ENCODE measurements around the gene ATAT1. TPM values are rescaled to one million over a fixed set of nuclear protein-coding genes. Genes with fewer than 3 reads are reported as not detected.
"Not testable (repeated sequence)": the region's sequence is repeated elsewhere in the genome, so short reads cannot be mapped to it uniquely, and the experiment has no call there.

Gene ATAT1
- 1.9 TPM for total RNA-seq
- long read RNA-seq, partial matches to known transcripts: 0 of 3 reads
- long read RNA-seq, other reads (novel, unspliced or antisense): 0 of 3 reads

DNA sequence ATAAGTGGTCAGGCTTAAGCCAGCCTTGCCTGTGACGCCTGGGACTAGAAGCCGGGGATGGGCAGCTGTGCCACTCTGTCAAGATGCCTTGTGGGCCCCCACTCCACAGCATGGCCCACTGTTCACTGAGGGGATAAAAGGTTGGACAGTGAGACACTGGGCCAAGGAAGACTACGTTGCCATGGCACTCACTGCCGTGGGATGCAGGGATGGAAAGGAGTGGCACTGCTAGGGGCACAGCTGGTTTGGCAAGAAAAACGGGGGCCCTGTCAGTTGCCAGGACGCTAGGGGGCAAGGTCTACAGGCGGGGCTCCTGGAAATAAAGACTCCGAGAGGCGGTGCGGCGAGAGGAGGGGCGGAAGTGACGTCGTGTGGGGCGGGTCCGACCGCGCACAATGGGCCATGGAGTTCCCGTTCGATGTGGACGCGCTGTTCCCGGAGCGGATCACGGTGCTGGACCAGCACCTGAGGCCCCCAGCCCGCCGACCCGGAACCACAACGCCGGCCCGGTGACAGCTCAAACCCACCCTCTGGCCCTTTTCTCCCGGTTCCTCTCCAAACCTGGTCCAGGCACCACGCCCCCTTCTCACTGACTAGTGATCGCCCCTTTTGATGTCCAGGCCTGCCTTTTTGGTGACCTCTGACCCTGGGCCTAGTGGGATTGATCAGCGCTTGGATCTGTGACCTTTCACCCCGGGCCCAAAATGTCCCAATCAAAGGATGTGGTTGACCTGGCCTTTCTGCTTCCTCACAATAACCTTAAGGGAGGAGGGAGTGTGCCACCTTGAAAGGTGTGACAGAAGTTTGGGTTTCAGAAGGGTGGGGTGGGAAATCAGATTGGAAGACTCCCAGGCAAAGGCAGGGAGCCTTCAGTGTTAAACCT is at the start of gene ATAT1:
TSS of gene ATAT1 (plus strand) at position 391 of the 883 bp plus-strand sequence.
- ATAC-seq (peak; percentile 95), DNase-seq (ENCODE audit: missing footprints) (peak; percentile 96)
- intact Hi-C loops (cut with DNase I): no loop called here

DNA sequence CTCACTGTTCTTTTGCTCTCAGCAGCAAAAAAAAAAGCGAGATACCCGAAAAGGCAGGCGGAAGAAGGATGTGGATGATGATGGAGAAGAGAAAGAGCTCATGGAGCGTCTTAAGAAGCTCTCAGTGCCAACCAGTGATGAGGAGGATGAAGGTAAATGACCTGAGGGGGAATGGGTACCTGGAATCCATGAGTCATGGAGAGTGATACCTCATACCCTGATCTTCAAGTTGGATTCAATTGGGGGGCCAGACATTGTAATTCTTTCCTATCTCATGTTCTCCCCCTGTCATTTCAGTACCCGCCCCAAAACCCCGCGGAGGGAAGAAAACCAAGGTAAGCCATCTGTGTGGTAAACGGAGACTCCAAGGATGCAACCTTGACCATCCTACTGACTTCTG is 48.6 kb upstream of the ATAT1 start:
- intact Hi-C loops (cut with DNase I): no loop called here
- ATAC-seq: no peak
- no peak for DNase-seq (ENCODE audit: missing footprints)

DNA sequence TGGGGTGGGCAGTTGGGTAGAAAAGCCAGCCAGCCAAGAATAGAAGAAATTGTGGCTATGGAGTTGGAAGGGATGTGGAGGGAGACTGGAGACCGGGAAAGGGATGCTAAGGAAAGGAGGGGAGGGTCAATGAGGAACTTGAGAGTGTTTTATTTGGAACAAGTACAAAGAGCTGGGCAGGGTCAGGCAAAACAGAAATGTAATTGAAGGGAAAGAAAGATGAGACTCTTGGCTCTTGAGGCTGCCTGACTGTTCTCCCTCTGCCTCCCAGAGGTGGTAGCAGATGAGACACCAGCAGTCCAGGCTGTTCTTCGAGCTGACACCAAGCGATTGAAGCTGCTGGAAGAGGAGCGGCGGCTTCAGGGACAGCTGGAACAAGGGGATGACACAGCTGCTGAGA is 42.8 kb upstream of the ATAT1 start:
- ATAC-seq (no peak), DNase-seq (ENCODE audit: missing footprints) (no peak)
- intact Hi-C loops (cut with DNase I): no loop called here

DNA sequence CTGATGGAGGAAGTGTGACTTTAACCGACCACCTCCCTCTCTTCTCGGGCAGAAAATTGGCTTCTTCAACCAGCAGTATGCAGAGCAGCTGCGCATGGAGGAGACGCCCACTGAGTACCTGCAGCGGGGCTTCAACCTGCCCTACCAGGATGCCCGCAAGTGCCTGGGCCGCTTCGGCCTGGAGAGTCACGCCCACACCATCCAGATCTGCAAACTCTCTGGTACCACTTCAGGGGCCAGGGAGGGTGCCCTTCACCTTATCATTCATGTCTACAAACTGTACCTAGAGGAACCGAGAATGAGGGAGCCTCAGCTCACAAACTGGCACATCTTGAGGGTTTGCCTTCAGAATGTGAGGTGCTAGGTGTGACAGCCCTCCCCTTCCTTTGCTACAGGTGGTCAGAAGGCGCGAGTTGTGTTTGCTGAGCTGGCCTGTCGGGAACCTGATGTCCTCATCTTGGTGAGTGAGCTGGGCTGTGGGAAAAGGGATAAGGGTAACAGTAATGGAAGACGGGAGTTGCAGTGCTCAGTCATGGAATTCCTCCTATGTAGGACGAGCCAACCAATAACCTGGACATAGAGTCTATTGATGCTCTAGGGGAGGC is 36.8 kb upstream of the ATAT1 start:
- ATAC-seq: no peak
- no peak for DNase-seq (ENCODE audit: missing footprints)
- intact Hi-C loops (cut with DNase I): no loop called here

DNA sequence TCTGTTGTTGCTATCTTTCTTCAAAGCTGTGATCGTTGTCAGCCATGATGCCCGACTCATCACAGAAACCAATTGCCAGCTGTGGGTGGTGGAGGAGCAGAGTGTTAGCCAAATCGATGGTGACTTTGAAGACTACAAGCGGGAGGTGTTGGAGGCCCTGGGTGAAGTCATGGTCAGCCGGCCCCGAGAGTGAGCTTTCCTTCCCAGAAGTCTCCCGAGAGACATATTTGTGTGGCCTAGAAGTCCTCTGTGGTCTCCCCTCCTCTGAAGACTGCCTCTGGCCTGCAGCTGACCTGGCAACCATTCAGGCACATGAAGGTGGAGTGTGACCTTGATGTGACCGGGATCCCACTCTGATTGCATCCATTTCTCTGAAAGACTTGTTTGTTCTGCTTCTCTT is 36.2 kb upstream of the ATAT1 start:
- intact Hi-C loops (cut with DNase I): no loop called here

DNA sequence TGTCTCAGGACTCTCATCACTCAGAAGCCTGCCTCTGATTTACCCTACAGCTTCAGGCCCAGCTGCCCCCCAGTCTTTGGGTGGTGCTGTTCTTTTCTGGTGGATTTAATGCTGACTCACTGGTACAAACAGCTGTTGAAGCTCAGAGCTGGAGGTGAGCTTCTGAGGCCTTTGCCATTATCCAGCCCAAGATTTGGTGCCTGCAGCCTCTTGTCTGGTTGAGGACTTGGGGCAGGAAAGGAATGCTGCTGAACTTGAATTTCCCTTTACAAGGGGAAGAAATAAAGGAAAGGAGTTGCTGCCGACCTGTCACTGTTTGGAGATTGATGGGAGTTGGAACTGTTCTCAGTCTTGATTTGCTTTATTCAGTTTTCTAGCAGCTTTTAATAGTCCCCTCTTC is 35.7 kb upstream of the ATAT1 start:
- ATAC-seq: no peak
- intact Hi-C loops (cut with DNase I): no loop called here
- no peak for DNase-seq (ENCODE audit: missing footprints)

More for the DNA sequence above, 36.2 kb upstream of the ATAT1 start:
- peak; percentile 13 for ATAC-seq
- no peak for DNase-seq (ENCODE audit: missing footprints)

DNA sequence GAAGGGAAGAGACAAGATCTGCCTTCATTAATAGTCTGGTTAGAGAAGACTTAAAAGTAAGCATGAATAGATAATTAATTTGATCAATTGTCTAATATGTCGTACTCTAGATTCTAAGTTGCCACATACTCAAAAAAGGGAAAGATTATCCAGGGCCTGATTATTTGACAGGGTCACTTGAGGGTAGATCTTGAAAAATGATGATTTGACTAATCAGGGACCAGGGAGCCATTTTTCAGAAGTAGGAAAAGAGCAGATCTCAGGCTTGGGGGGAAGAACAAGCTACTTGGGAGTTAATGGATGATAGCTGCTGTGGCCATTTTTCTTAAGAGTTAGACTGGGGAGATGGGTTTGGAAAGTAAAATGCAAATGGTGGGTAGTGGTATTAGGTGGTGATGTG is 34.4 kb upstream of the ATAT1 start:
- ATAC-seq: no peak
- intact Hi-C loops (cut with DNase I): no loop called here
- DNase-seq (ENCODE audit: missing footprints): no peak

DNA sequence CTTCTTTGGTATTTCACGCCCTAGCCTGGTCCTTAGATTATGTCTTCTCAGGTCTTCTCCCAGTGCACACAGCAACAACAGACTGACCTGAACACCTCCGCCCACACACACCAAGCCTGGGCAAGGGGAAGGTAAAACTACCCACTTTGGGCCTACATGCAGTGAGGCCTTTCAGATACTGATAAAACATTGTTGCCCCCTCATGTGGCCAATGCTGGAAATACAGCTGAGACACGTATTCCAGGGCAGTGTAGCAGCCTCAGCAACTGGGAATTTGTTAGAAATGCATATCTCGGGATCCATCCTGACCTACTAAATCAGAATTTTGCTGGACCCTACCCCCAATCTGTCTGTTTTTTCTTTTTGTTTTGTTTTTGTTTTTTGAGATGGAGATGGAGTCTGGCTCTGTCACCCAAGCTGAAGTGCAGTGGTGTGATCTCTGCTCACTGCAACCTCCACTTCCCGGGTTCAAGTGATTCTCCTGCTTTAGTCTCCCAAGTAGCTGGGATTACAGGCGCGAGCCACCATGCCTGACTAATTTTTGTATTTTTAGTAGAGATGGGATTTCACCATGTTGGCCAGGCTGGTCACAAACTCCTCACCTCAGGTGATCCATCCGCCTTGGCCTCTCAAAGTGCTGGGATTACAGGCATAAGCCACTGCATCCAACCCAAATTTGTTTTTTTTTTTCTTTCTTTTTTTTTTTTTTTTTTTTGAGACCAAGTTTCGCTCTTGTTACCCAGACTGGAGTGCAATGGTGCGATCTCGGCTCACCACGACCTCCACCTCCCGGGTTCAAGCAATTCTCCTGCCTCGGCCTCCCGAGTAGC is 29.1 kb upstream of the ATAT1 start:
- intact Hi-C loops (cut with DNase I): loop anchor here (5.0 kb wide), 2 partner anchors 55 to 115 kb away; no protein-coding TSS in a partner anchor

DNA sequence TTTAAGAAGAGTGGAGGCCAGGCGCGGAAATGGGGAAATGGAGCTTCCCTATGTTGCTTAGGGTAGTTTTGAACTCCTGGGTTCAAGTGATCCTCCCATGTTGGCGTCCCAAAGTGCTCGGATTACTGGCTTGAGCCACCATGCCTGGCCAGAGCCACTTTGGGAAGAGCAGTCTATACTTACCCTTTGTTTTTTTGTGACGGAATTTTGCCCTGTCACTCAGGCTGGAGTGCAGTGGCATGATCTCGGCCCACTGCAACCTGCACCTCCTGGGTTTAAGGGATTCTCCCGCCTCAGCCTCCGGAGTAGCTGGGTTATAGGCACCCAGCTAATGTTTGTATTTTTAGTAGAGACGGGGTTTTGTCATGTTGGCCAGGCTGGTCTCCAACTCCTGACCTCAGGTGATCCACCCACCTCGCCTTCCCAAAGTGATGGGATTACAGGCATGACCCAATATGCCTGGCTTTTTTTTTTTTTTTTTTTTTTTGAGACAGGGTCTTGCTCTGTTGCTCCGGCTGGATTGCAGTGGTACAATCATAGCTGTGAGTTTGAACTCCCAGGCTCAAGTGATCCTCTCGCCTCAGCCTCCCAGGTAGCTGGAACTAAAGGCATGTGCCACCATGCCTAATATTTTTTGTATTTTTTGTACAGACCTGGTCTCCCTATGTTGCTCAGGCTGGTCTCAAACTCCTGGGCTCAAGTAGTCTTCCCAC is 27.6 kb upstream of the ATAT1 start:
- peak; percentile 3 for ATAC-seq
- intact Hi-C loops (cut with DNase I): loop anchor here (5.0 kb wide), 2 partner anchors 57 to 117 kb away; no protein-coding TSS in a partner anchor
- no peak for DNase-seq (ENCODE audit: missing footprints)

More for the DNA sequence above, 29.1 kb upstream of the ATAT1 start:
- DNase-seq (ENCODE audit: missing footprints): not testable (repeated sequence)
- peak; percentile 63 for ATAC-seq

DNA sequence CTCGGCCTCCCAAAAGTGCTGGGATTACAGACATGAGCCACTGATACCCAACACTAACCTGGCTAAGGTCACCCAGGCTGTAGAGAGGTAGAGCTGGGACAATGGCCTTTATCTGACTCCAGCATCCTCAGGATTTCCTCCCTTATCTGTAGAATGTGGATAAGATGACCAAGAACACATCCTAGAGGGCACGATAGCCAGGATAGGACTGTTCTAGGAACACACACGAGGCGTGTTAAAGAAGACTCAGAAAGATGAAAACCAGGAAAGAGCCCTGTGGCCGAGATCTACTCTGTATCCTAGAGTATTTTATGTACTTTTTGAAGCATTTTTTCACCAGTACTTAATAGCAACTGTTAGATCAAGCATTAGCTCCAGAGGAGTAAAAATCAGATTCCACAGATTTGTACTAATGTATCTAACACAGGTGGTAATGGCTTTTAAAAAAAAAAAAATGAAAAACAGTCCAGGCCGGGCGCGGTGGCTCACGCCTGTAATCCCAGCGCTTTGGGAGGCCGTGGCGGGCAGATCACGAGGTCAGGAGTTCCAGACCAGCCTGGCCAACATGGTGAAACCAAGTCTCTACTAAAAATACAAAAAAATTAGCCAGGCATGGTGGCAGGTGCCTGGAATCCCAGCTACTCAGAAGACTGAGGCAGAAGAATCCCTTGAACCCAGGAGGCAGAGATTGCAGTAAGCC is 26.9 kb upstream of the ATAT1 start:
- no peak for ATAC-seq
- intact Hi-C loops (cut with DNase I): loop anchor here (5.0 kb wide), 2 partner anchors 57 to 117 kb away; no protein-coding TSS in a partner anchor
- DNase-seq (ENCODE audit: missing footprints): no peak

DNA sequence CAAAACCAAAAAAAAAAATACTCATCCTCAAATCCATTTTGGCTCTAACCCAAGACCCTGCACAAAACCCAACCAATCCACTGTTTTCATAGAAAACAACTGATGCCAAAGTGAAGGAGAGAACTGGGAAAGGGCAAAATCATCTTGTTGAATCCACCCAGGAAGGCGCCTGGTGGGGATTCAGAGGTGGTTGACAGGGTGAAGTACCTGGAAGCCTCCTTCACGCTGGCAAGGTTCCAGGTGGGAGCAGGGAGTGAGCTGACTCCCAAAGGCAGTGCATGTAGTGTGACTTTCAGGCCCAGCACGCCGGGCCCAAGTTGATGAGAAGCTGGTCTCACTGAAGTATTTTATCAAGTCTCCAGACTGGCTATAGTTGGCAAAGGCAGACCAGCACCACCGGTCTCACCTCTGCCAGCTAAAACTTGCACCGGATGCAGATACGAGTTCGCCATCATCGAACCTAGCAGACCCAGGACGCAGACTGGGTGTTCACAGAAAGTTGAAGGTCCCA is 26.2 kb upstream of the ATAT1 start:
- intact Hi-C loops (cut with DNase I): no loop called here
- no peak for ATAC-seq
- no peak for DNase-seq (ENCODE audit: missing footprints)

DNA sequence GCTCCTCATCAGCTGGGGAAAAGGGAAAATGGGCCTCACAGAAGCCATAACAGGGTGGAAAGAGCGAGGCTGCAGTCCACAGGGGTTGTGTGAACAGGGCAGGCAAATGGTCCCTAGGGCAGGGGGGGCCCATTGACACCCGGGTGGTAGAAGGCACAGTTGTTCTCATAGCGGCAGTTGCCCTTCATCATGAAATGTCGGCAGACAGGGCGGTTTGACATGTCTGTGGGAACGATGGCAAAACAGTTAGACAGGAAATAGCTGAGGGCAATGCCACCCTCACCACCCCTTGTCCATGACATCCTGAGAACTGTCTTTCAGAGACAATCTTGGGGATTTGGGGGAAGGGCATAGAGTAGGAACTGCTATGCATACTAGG is 25.2 kb upstream of the ATAT1 start:
- ATAC-seq (no peak), DNase-seq (ENCODE audit: missing footprints) (no peak)
- intact Hi-C loops (cut with DNase I): no loop called here

DNA sequence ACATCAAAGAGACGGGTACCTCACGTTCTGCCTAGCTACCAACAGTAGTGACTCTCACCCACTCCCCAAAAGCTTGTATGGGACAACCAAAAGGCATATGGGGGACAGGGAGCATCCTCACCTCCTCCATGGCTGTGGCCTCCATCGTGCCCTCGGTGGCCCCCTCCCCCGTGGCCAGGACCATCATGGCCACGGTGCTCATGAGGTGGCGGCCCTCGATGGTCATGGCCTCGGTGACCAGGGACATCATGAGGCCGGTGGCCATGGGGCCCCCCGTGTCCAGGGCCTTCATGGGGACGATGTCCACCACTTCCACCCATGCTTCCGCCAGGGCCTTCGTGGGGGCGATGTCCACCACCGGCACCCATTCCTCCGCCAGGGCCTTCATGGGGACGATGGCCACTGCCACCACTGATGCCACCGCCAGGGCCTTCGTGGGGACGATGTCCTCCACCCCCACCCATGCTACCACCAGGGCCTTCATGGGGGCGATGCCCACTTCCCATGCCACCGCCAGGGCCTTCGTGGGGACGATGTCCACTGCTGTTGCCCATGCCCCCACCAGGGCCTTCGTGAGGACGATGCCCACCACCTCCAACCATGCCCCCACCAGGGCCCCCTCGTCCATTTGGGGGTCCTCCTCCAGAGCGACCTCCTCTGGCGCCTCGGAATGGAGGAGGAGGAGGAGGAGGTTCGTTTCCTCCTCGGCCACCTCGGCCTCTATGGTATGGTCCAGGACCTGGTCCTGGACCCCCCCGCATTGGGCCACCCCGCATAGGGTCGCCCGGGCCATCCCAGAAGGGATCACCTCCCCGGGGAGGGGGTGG is 24.6 kb upstream of the ATAT1 start:
- intact Hi-C loops (cut with DNase I): no loop called here
- no peak for DNase-seq (ENCODE audit: missing footprints)
- no peak for ATAC-seq

DNA sequence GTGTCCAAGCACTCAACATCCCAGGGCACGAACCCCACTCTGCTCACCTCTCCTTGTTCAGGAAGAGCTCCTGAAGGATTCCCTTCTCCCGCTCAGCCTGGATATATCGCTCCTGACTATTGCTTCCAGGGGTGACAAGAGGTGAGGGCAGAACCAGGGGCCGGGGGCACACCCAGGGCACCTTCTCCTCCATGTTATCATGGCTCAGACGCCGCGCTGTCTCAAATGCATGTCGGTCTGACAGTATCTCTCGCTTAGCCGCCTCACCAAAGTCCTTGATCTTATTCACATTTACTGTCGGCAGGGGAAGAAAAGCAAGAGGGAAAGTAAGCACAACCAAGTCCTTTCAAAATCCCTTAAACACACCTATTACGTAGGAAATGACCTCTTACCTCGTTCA is 22.7 kb upstream of the ATAT1 start:
- no peak for ATAC-seq
- intact Hi-C loops (cut with DNase I): no loop called here
- no peak for DNase-seq (ENCODE audit: missing footprints)

DNA sequence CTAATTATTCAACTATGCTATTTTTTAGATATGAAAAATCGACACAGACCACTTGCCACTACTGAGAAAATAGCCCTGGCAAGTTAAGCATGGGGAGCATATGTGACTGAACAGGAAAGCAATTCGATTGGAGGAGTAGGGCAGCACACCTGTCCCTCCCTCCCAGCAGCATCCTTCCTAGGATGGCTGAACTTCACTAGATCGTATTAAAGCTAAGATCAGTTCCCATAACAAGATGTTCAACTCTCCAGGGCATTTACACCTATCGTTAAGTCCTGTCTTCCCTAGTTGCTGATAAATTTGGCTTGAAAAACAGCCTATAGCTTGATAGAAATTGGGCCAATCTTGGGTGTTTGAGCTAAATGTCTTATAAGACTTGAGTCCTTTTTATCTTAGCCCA is 16.6 kb upstream of the ATAT1 start:
- DNase-seq (ENCODE audit: missing footprints) (no peak), ATAC-seq (no peak)
- intact Hi-C loops (cut with DNase I): loop anchor here (5.0 kb wide), 2 partner anchors 38 to 123 kb away; partner anchors contain the start of genes ABCF1 and HLA-E

DNA sequence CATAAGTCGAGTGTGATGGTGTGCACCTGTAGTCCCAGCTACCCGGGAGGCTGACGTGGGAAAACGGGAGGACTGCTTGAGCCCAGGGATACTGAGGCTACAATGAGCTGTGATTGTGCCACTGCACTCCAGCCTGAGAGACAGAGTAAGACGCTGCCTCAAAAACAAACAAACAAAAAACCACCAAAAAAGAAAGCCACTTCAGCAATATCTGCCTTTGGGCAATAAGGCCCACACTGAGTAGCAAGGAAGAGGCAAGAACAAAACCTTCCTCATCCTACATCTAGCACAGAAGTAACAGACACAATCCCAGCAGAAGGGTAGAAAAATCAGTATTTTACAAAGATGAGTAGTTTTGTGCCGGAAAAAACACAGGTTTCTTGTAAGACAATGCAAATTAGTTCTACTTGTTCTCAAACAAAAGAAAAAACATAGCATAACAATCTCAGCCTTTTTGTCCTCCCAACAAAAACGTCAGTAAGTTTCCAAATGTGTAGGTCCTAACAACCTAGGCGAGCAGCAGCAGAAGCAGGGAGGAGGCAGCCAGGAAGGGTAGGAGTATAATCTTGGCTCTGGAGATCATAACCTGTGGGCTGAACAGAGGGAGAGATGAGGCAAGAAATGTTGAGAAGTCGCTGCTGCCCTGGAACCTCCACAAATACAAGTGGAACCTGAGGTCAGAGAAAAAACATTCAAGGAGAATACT is 15.4 kb upstream of the ATAT1 start:
- ATAC-seq (no peak), DNase-seq (ENCODE audit: missing footprints) (no peak)

More for the DNA sequence above, 15.4 kb upstream of the ATAT1 start:
- intact Hi-C loops (cut with DNase I): loop anchor here (5.0 kb wide), 2 partner anchors 39 to 124 kb away; partner anchors contain the start of genes ABCF1 and HLA-E

Data from Right ventricle myocardium inferior (tissue), 1 donor.